Bone marrow (tissue), 2 donors: ENCODE results near the gene ENTREP1.
"Not testable (repeated sequence)": the region's sequence is repeated elsewhere in the genome, so short reads cannot be mapped to it uniquely, and the experiment has no call there.

Source experiments
- DNase-seq, 2 donors: peaks; one replicate each; lab custom pipeline; 2025; lab: John Stamatoyannopoulos, UW

The ENTREP1 gene

GRCh38 chr9:69411931-69412740 lies 87.1 kb downstream of the ENTREP1 start:
- no peak for DNase-seq

DNA sequence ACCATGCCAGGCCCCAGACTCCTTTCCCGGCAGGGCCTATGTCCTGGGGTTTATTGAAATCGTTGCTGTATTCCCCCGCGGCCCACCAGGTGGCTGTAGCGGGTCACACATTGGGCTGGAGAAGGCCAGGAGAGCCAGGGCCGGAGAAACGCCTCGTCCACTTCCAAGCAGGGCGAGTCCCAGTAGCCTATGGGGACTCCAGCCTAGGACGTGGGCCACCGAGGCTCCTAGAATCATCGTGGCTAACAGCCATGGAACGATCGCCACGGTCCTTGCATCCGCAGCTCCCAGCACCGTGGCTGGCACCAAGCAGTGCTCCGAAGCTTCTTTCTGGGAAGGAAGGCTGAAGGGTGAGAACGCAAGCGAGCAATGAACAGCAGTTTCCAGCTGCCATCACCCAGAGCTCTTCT lies 87.7 kb downstream of the ENTREP1 start:
- no peak for DNase-seq

- DNase-seq = no peak
Observed at GRCh38 chr9:69420611-69421270, 95.7 kb downstream of the ENTREP1 start.

- DNase-seq = peak in 1 of 2 donors; percentile 44
Observed at GRCh38 chr9:69421908-69422801, 97.1 kb downstream of the ENTREP1 start.

- no peak for DNase-seq
Observed at GRCh38 chr9:69425136-69425801, 100.3 kb downstream of the ENTREP1 start.

- DNase-seq = no peak
Observed at GRCh38 chr9:69427286-69427685, 102.3 kb downstream of the ENTREP1 start.

DNA sequence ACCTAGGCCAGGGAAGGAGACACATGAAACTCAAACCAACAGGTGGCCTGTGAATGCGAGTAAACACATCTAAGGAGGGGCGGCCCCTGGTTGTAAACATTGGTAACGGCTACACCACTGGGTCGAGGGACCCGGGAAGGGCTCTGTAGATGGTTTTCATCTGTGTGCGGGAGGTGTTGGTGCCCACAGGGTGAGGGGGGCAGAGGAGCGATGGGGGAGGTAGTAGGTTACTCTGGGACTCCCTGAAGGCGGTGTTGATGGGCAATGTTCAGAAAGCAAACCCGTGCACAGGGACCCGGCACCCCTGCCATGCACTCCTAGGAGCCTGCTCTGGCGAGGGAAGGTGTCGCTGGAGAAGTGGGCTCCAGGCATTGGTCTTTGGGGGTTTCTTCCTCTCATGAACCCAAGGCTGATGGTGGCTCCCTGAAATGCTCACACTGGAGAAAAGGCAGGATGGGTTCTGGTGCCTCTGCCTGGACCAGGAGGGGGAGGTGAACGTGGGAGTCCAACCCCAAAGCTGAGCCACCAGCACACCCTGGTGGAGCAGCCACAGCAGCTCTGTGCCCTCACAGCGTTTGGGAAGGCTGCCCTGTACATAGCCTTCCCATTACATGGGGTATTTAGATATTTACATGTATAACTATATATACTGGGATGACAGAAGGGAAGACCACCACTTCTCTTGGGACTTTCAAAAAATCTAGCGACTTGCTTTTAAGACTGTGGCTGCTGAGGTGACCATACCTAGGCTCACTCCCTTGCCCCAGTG lies 103.2 kb downstream of the ENTREP1 start:
- DNase-seq = no peak

DNA sequence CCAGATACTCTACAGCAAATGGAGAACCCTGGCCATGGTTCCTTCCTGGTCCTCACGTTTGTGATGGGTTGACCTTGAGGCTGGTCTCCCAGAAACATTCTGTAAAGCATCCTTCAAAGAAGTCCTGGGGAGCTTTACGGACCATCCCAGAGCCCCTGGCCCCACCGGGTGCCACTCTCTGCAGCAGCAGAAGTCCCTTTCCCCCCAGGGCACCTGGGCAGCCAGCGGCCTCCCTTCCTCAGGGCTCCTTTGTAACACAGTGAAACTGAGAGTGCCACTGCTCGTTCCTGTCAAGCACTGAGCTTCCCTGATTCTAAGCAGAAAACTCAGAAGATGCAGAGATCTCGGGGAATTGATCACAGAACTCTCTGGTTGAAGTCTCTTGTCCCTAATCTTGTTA lies 104.3 kb downstream of the ENTREP1 start:
- DNase-seq = no peak

DNA sequence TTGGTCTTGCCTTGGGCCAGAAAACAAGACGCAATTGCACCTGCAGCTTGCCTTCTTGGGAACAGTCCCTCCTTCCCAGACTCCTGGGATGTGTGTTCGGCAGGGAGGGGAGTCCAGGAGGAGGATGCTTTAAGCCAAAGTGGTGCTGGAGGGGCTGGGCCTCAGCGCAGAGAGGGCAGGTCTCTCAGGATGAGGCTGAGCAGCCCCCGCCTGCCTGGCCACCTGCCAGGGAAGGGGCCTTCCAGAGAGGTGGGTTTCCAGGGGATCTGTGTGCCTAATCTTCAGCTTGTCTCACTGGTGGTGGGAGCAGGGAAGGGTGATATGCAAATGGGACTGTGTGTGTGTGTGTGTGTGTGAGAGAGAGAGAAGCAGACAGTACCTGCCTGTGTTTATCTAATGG lies 105.2 kb downstream of the ENTREP1 start:
- no peak for DNase-seq

GRCh38 chr9:69431203-69431602 lies 106.2 kb downstream of the ENTREP1 start:
- no peak for DNase-seq

- no peak for DNase-seq
Observed at GRCh38 chr9:69431777-69432176, 106.8 kb downstream of the ENTREP1 start.

- DNase-seq = no peak
Observed at GRCh38 chr9:69432623-69433022, 107.6 kb downstream of the ENTREP1 start.

DNA sequence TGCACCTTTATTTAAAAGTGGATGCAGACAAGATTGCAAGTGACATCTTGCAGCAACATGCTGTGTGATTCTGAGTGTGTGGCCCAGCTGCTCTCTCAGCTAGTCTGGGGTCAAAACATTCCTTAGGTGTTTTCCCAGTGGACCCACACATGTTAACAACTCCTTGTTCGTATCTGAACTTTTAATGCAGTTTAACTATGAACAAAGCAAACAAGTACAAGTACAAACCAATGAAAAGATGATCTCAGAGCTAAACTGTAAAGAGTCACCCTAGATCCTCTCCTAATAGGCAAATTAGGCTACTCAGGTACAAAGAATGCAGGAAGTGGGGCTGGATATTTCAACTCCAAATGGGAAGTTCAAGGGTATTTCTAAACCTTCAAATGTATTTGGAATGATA lies 108.4 kb downstream of the ENTREP1 start:
- DNase-seq = no peak

DNA sequence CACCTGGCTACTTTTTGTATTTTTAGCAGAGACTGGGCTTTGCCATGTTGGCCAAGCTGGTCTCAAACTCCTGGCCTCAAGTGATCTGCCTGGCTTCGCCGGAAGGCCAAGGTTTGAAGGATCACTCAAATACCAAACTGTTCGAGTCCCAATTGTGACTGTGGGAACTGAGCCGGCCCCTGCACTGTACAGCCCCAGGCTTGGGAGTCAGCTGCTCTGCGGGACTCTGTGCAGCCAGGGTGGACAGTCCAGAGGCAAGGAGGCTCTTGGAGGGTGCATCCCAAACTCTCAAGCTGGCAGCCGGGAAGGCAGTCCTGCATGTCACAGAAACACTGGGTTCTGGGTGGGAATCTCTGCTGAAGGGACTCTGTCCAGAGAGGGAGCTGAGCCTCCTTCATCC lies 109.0 kb downstream of the ENTREP1 start:
- DNase-seq = no peak

DNA sequence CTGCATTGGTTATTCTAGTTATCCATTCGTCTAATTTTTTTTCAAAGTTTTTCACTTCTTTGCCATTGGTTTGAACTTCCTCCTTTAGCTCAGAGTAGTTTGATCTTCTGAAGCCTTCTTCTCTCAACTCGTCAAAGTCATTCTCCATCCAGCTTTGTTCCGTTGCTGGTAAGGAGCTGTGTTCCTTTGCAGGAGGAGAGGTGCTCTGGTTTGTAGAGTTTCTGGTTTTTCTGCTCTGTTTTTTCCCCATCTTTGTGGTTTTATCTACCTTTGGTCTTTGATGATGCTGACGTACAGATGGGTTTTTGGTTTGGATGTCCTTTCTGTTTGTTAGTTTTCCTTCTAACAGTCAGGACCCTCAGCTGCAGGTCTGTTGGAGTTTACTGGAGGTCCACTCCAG lies 114.6 kb downstream of the ENTREP1 start:
- DNase-seq = not testable (repeated sequence)

GRCh38 chr9:69440254-69440955 lies 115.4 kb downstream of the ENTREP1 start:
- not testable (repeated sequence) for DNase-seq
